H1 (cell line): ENCODE measurements around the gene AMH. TPM values are rescaled to one million over a fixed set of nuclear protein-coding genes. Genes with fewer than 3 reads are reported as not detected.

Source experiments
- CTCF ChIA-PET: fragments of 300-600 bp; sonication (Branson Sonifier 250); formaldehyde crosslinking; loops from one replicate; lab custom pipeline; 2021; ENCODE audit not compliant: partially characterized antibody; lab: Charles Lee
- POLR2A ChIA-PET: fragments of 300-600 bp; sonication (Branson Sonifier 250); formaldehyde crosslinking; loops from one replicate; lab custom pipeline; 2021; ENCODE audit warnings: inconsistent platforms; ENCODE audit not compliant: partially characterized antibody; lab: Charles Lee
- DNase-seq, 2 experiments: peaks; one replicate each; pipeline versions ENCODE4 v3.0.0 to v3.0.0-alpha.2; 2010 to 2022; ENCODE audit warnings: low spot score in 2 of 2, low read depth in 1 of 2, mixed read lengths in 1 of 2
- FAIRE-seq: peaks from 2 replicates; lab custom pipeline; 2011; peaks lifted over from hg19 to GRCh38; lab: Jason Lieb, UNC
- H2AFZ ChIP-seq: 2 replicates; pipeline ENCODE4 v1.8.1; 2012; ENCODE audit warnings: low read length, inconsistent platforms
- H2AK5ac ChIP-seq: 2 replicates; pipeline ENCODE4 v1.6.1; 2013; ENCODE audit warnings: low read depth, low read length
- H2BK120ac ChIP-seq: replicated peaks from 2 replicates; pipeline ENCODE3; 2013; ENCODE audit warnings: low read depth, low read length, inconsistent platforms
- H2BK12ac ChIP-seq: 2 replicates; pipeline ENCODE4 v1.6.1; 2013; ENCODE audit warnings: low read depth, low read length
- H2BK15ac ChIP-seq: 2 replicates; pipeline ENCODE4 v1.6.1; 2013; ENCODE audit warnings: low read length
- H2BK20ac ChIP-seq: 2 replicates; pipeline ENCODE4 v1.6.1; 2013; ENCODE audit warnings: low read length
- H2BK5ac ChIP-seq: 2 replicates; pipeline ENCODE4 v1.6.1; 2013; ENCODE audit warnings: low read depth, low read length
- H3K14ac ChIP-seq: 2 replicates; pipeline ENCODE4 v1.6.1; 2013; ENCODE audit warnings: inconsistent platforms; ENCODE audit not compliant: insufficient read length
- H3K18ac ChIP-seq: 2 replicates; pipeline ENCODE4 v1.6.1; 2013; ENCODE audit warnings: low read length; ENCODE audit errors: extremely low read depth
- H3K23ac ChIP-seq: 2 replicates; pipeline ENCODE4 v1.6.1; 2013; ENCODE audit warnings: inconsistent platforms; ENCODE audit not compliant: insufficient read length
- H3K23me2 ChIP-seq: 2 replicates; pipeline ENCODE4 v1.6.1; 2013; ENCODE audit warnings: low read depth, low read length
- H3K27ac ChIP-seq: 2 replicates; pipeline ENCODE4 v1.6.1; 2011; ENCODE audit warnings: low read depth, low read length, inconsistent platforms
- H3K27me3 ChIP-seq, 4 experiments: replicated peaks in 1 of 4; 1 replicate in 1 of 4; 2 replicates in 3 of 4; pipeline versions ENCODE4 v1.6.1 to v1.8.1; 2011 to 2013; ENCODE audit warnings: low read length in 3 of 4, mild to moderate bottlenecking in 3 of 4, inconsistent platforms in 2 of 4, mixed read lengths in 2 of 4, moderate library complexity in 1 of 4; ENCODE audit not compliant: control insufficient read depth in 3 of 4, insufficient read depth in 3 of 4; ENCODE audit errors: extremely low read depth in 1 of 4
- H3K36me3 ChIP-seq, 4 experiments: 2 replicates each; pipeline versions ENCODE4 v1.6.1 to v1.8.1; 2011 to 2013; ENCODE audit warnings: mild to moderate bottlenecking in 4 of 4, low read length in 3 of 4, moderate library complexity in 2 of 4, control low read depth in 1 of 4, inconsistent platforms in 1 of 4; ENCODE audit not compliant: insufficient read depth in 4 of 4, control insufficient read depth in 2 of 4
- H3K4ac ChIP-seq: replicated peaks from 2 replicates; pipeline ENCODE3; 2013; ENCODE audit warnings: low read length, low read depth, mixed read lengths, inconsistent platforms; ENCODE audit not compliant: insufficient read length
- H3K4me1 ChIP-seq, 4 experiments: replicated peaks in 1 of 4; 1 replicate in 1 of 4; 2 replicates in 3 of 4; pipeline versions ENCODE4 v1.6.1 to v1.8.1; 2011 to 2013; ENCODE audit warnings: low read length in 3 of 4, inconsistent platforms in 2 of 4, mixed read lengths in 1 of 4; ENCODE audit not compliant: insufficient read depth in 4 of 4, control insufficient read depth in 3 of 4
- H3K4me2 ChIP-seq, 2 experiments: 2 replicates each; pipeline versions ENCODE4 v1.6.1 to v1.8.1; 2011 to 2013; ENCODE audit warnings: low read depth in 2 of 2, low read length in 2 of 2, control low read depth in 1 of 2, inconsistent platforms in 1 of 2, mild to moderate bottlenecking in 1 of 2; ENCODE audit not compliant: insufficient read depth in 1 of 2
- H3K4me3 ChIP-seq, 4 experiments: fragments of 200-600, 300-600 bp in 1 of 4; sonication (generic), shearing (Covaris generic), sonication (Bioruptor Twin) in 1 of 4; 2 replicates each; pipeline versions ENCODE4 v1.5.1 to v1.8.1; 2011 to 2016; ENCODE audit warnings: low read length in 4 of 4, low read depth in 3 of 4, control low read depth in 2 of 4, inconsistent platforms in 2 of 4, mild to moderate bottlenecking in 2 of 4, mixed read lengths in 1 of 4, moderate library complexity in 1 of 4; ENCODE audit not compliant: insufficient read depth in 2 of 4; ENCODE audit errors: extremely low read depth in 1 of 4
- H3K56ac ChIP-seq: replicated peaks from 2 replicates; pipeline ENCODE3; 2013; ENCODE audit warnings: low read depth, mild to moderate bottlenecking, mixed read lengths, low read length, inconsistent platforms; ENCODE audit not compliant: insufficient read length
- H3K79me1 ChIP-seq: 2 replicates; pipeline ENCODE4 v1.6.1; 2013; ENCODE audit warnings: low read depth, low read length, control low read depth
- H3K79me2 ChIP-seq, 2 experiments: 2 replicates each; pipeline versions ENCODE4 v1.6.1 to v1.8.1; 2012 to 2013; ENCODE audit warnings: low read length in 2 of 2, mild to moderate bottlenecking in 2 of 2, inconsistent platforms in 1 of 2; ENCODE audit not compliant: insufficient read depth in 2 of 2, control insufficient read depth in 1 of 2
- H3K9ac ChIP-seq, 4 experiments: replicated peaks in 1 of 4; 1 replicate in 1 of 4; 2 replicates in 3 of 4; pipeline versions ENCODE4 v1.6.1 to v1.8.1; 2011 to 2013; ENCODE audit warnings: low read depth in 3 of 4, low read length in 3 of 4, control low read depth in 2 of 4, mild to moderate bottlenecking in 2 of 4, moderate library complexity in 2 of 4, inconsistent platforms in 1 of 4; ENCODE audit errors: extremely low read depth in 1 of 4
- H3K9me3 ChIP-seq, 2 experiments: 2 replicates each; pipeline versions ENCODE4 v1.6.1 to v1.8.1; 2012 to 2013; ENCODE audit warnings: mild to moderate bottlenecking in 2 of 2, moderate library complexity in 2 of 2, control low read depth in 1 of 2, inconsistent platforms in 1 of 2, low read depth in 1 of 2, low read length in 1 of 2, mixed read lengths in 1 of 2; ENCODE audit not compliant: insufficient read depth in 2 of 2
- H4K20me1 ChIP-seq, 2 experiments: replicated peaks in 1 of 2; 2 replicates each; pipeline versions ENCODE3 to v1.8.1; 2011 to 2013; ENCODE audit warnings: inconsistent platforms in 2 of 2, low read length in 2 of 2, mild to moderate bottlenecking in 1 of 2; ENCODE audit not compliant: insufficient read depth in 2 of 2, control insufficient read depth in 1 of 2
- H4K5ac ChIP-seq: 2 replicates; pipeline ENCODE4 v1.6.1; 2013; ENCODE audit warnings: low read length, low read depth, mixed read lengths, inconsistent platforms; ENCODE audit not compliant: insufficient read length
- H4K8ac ChIP-seq: 2 replicates; pipeline ENCODE4 v1.8.0; 2013; ENCODE audit warnings: mild to moderate bottlenecking, moderate library complexity, low read length, inconsistent platforms; ENCODE audit not compliant: insufficient read depth; ENCODE audit errors: extremely low read depth
- H4K91ac ChIP-seq: replicated peaks from 2 replicates; pipeline ENCODE3; 2013; ENCODE audit warnings: low read length, mixed read lengths, inconsistent platforms; ENCODE audit not compliant: insufficient read length
- RNF2 ChIP-seq: fragments of 200-900, 300-1000 bp; sonication (generic); IDR thresholded peaks from 2 replicates; pipeline ENCODE4 v1.7.1; 2016; ENCODE audit warnings: borderline replicate concordance, low read depth, mild to moderate bottlenecking, antibody characterized with exemption, low read length; ENCODE audit not compliant: poor library complexity, severe bottlenecking; ENCODE audit errors: missing control alignments
- ZNF274 ChIP-seq: IDR thresholded peaks from 2 replicates; pipeline ENCODE4 v1.7.0; 2012; ENCODE audit warnings: low read length, borderline replicate concordance; ENCODE audit errors: extremely low read depth
- WGBS, 2 experiments: shearing (Covaris generic) in 1 of 2; methylation state at CpG; one replicate each; pipeline versions ENCODE4 v1.1.6 to v1.1.7; 2013 to 2015; ENCODE audit warnings: low lambda C conversion rate in 2 of 2, mixed read lengths in 2 of 2, inconsistent platforms in 1 of 2, low coverage in 1 of 2, missing lambda C conversion rate in 1 of 2; ENCODE audit not compliant: insufficient replicate concordance in 2 of 2, insufficient coverage in 1 of 2, insufficient read length in 1 of 2; ENCODE audit errors: extremely low coverage in 1 of 2, missing lambda C conversion rate in 1 of 2; 5-methylcytosine and 5-hydroxymethylcytosine counted together
- polyA plus RNA-seq, 7 experiments: library from polyadenylated mRNA; depleted of rRNA in 3 of 7; stranded (reverse) in 5 of 7; unstranded in 2 of 7; fragments of >200 nt in 5 of 7; fragments of 200-250 nt in 2 of 7; gene quantifications; 1 replicate in 5 of 7; 2 replicates in 1 of 7; 4 replicates in 1 of 7; pipeline versions ENCODE4 v1.2.1 to v1.2.3, GENCODE V29; 2011 to 2013; ENCODE audit warnings: missing spikeins in 2 of 7, mixed read lengths in 2 of 7
- total RNA-seq: library from RNA; stranded (reverse); fragmentation: NEBNext Ultra II Directional; extraction: Animal tissue kit (Norgen Biotek cat#: 25700); gene quantifications from 2 replicates; pipeline ENCODE4 v1.2.1, GENCODE V29; 2021

AMH gene
- total and polyA plus RNA-seq, 2 of the 8 experiments (the other 6 are each of a cell fraction or from before 2014, with no cell fraction given), result 10.5 to 15.4 TPM

DNA sequence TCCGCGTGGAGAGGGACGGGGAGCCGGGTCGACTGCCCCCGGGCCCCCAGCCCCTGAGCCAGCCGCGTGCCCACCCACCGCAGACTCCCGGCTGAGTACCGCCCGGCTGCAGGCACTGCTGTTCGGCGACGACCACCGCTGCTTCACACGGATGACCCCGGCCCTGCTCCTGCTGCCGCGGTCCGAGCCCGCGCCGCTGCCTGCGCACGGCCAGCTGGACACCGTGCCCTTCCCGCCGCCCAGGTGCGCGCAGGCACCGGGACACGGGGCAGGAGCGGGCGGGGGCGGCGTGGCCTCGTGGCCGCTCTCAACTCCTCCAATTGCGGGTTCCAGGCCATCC, 1.6 kb downstream of the AMH start:
- H2BK120ac ChIP-seq, result no peak overlapping the region
- no peak overlapping the region for H3K27ac ChIP-seq
- H2AK5ac ChIP-seq, result no peak overlapping the region
- no peaks in the 10 kb centered on the region; the same call in 1 of the 2 replicates for H3K79me1 ChIP-seq
- no peak overlapping the region for H4K8ac ChIP-seq
- H2BK20ac ChIP-seq, result no peak overlapping the region
- H3K36me3 ChIP-seq, result peaks cover 7 to 21% (median 16%) of the 10 kb centered on the region in 4 experiments; a peak in 7 of 8 replicates
- peaks cover 12% of the 10 kb centered on the region; the same call in 1 of the 2 replicates for H3K23me2 ChIP-seq
- peaks cover 8 to 14% of the 10 kb centered on the region in 2 experiments for H4K20me1 ChIP-seq
- H3K9me3 ChIP-seq, result no peaks in the 10 kb centered on the region; a peak in 1 of 4 replicates
- no peak overlapping the region for H3K9ac ChIP-seq
- no peak for FAIRE-seq
- peaks cover 0 to 23% (median 12%) of the 10 kb centered on the region in 4 experiments; a peak in 6 of 7 replicates for H3K27me3 ChIP-seq
- TF ChIP-seq ZNF274, result no peak
- no peak for TF ChIP-seq RNF2
- no peak overlapping the region for H3K56ac ChIP-seq
- ChIA-PET CTCF (no interaction called here), POLR2A (interaction anchor here (0.9 to 18.7 kb wide), 6 partner anchors 9 to 103 kb away, joined by 4 to 330 read pairs (median 56); partner anchors contain the start of genes PLEKHJ1 and SF3A2)
- H3K4ac ChIP-seq, result no peak overlapping the region
- H3K4me1 ChIP-seq, result peaks cover 0 to 4% (median under 1%) of the 10 kb centered on the region in 4 experiments; a peak in 3 of 7 replicates
- 95% methylated on average over 19 of the region's 40 CpGs; no CpG with 5 or more reads in 1 of the 2 experiments for WGBS, 2 experiments
- H2AFZ ChIP-seq, result no peak overlapping the region
- H3K23ac ChIP-seq, result no peak overlapping the region
- H2BK5ac ChIP-seq, result no peak overlapping the region
- no peak overlapping the region for H3K18ac ChIP-seq
- peak in 1 of 2 experiments; percentile 62 for DNase-seq
- no peak overlapping the region for H3K14ac ChIP-seq
- H2BK15ac ChIP-seq, result no peak overlapping the region
- no peaks in the 10 kb centered on the region; a peak in 1 of 4 replicates for H3K79me2 ChIP-seq
- H4K91ac ChIP-seq, result no peak overlapping the region
- no peak overlapping the region for H4K5ac ChIP-seq
- no peak overlapping the region for H3K4me2 ChIP-seq
- H2BK12ac ChIP-seq, result no peak overlapping the region
- no peak overlapping the region for H3K4me3 ChIP-seq
